ENCODE results near the gene MLLT1. TPM values are rescaled to one million over a fixed set of nuclear protein-coding genes. Genes with fewer than 3 reads are reported as not detected.

The MLLT1 gene
- total RNA-seq, 1 donor from 2014 or later = 59.2 TPM

- H3K27ac Mint-ChIP-seq (ENCODE audit: unreplicated experiment) = peak overlapping the region; percentile 62
- no peak overlapping the region for H3K4me3 Mint-ChIP-seq (ENCODE audit: unreplicated experiment)
- H3K4me1 Mint-ChIP-seq (ENCODE audit: unreplicated experiment) = peaks cover 11% of the 10 kb centered on the region
- H3K27me3 Mint-ChIP-seq (ENCODE audit: unreplicated experiment) = no peaks in the 10 kb centered on the region
- no peak for TF ChIP-seq CTCF (IDR thresholded peaks at IDR 0.05; ENCODE audit: unreplicated experiment)
- peaks cover 32% of the 10 kb centered on the region for H3K36me3 Mint-ChIP-seq (ENCODE audit: low read depth, unreplicated experiment)
- no peaks in the 10 kb centered on the region for H3K9me3 Mint-ChIP-seq (ENCODE audit: unreplicated experiment)
- DNase-seq (ENCODE audit: low spot score) = no peak
These were observed 30.9 kb downstream of the MLLT1 start for GRCh38 chr19:6248844-6249243.

GRCh38 chr19:6248341-6248740 lies 31.4 kb downstream of the MLLT1 start:
- no peaks in the 10 kb centered on the region for H3K9me3 Mint-ChIP-seq (ENCODE audit: unreplicated experiment)

DNA sequence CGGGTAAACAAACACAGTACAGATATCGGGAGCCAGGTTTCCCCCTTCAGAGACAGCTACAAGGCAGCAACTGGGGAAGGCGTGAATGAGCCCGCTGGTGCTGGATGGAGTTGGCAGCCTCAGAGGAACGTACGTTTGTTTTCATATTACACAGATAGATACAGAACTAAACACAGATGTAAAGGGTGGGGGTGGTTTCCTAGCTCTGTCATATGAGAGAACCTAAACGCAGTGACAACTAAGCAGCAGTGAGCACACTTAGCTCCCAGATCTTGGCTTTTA lies 32.8 kb downstream of the MLLT1 start:
- Mint-ChIP-seq H3K27ac (ENCODE audit: unreplicated experiment) (no peak overlapping the region), H3K4me1 (ENCODE audit: unreplicated experiment) (peaks cover 20% of the 10 kb centered on the region), H3K36me3 (ENCODE audit: low read depth, unreplicated experiment) (peaks cover 32% of the 10 kb centered on the region)

More at GRCh38 chr19:6248341-6248740, 31.4 kb downstream of the MLLT1 start:
- H3K27me3 Mint-ChIP-seq (ENCODE audit: unreplicated experiment) = peaks cover 3% of the 10 kb centered on the region
- H3K4me1 Mint-ChIP-seq (ENCODE audit: unreplicated experiment) = peaks cover 14% of the 10 kb centered on the region
- H3K36me3 Mint-ChIP-seq (ENCODE audit: low read depth, unreplicated experiment) = peaks cover 32% of the 10 kb centered on the region
- H3K27ac Mint-ChIP-seq (ENCODE audit: unreplicated experiment) = no peak overlapping the region
- DNase-seq (ENCODE audit: low spot score) = no peak
- TF ChIP-seq CTCF (IDR thresholded peaks at IDR 0.05; ENCODE audit: unreplicated experiment) = no peak
- H3K4me3 Mint-ChIP-seq (ENCODE audit: unreplicated experiment) = no peak overlapping the region

GRCh38 chr19:6246174-6247006 lies 33.4 kb downstream of the MLLT1 start:
- DNase-seq (ENCODE audit: low spot score) = no peak
- H3K4me3 Mint-ChIP-seq (ENCODE audit: unreplicated experiment) = peak overlapping the region; percentile 35
- H3K27me3 Mint-ChIP-seq (ENCODE audit: unreplicated experiment) = peaks cover 4% of the 10 kb centered on the region
- H3K36me3 Mint-ChIP-seq (ENCODE audit: low read depth, unreplicated experiment) = peaks cover 32% of the 10 kb centered on the region
- TF ChIP-seq CTCF (IDR thresholded peaks at IDR 0.05; ENCODE audit: unreplicated experiment) = no peak
- no peak overlapping the region for H3K27ac Mint-ChIP-seq (ENCODE audit: unreplicated experiment)
- peaks cover 20% of the 10 kb centered on the region for H3K4me1 Mint-ChIP-seq (ENCODE audit: unreplicated experiment)
- H3K9me3 Mint-ChIP-seq (ENCODE audit: unreplicated experiment) = no peaks in the 10 kb centered on the region

More for the DNA sequence above, 32.8 kb downstream of the MLLT1 start:
- no peak for DNase-seq (ENCODE audit: low spot score)
- H3K9me3 Mint-ChIP-seq (ENCODE audit: unreplicated experiment) = no peaks in the 10 kb centered on the region
- H3K4me3 Mint-ChIP-seq (ENCODE audit: unreplicated experiment) = peak overlapping the region; percentile 25
- peaks cover 4% of the 10 kb centered on the region for H3K27me3 Mint-ChIP-seq (ENCODE audit: unreplicated experiment)
- TF ChIP-seq CTCF (IDR thresholded peaks at IDR 0.05; ENCODE audit: unreplicated experiment) = no peak

DNA sequence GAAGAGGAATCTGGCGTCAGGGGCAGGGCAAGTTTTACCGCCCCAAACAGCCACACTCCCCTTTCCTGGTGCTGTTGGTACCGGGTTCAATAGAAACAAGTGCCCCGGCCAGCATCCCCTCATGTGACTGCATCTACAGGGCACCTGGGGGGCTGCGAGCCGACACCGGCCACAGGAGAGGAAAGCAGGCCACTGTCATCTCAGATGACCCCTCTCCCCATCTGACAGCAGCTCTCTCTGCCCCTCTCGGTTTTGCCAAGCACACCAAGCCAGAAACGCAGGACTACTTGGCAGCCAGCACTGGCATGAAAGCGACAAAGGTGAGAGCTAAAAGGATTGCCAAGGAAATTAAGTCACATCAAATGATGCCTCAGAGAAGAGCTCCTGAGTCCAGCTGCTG lies 37.1 kb downstream of the MLLT1 start:
- Mint-ChIP-seq H3K27ac (ENCODE audit: unreplicated experiment) (no peak overlapping the region), H3K27me3 (ENCODE audit: unreplicated experiment) (peaks cover 6% of the 10 kb centered on the region), H3K4me3 (ENCODE audit: unreplicated experiment) (no peak overlapping the region), H3K9me3 (ENCODE audit: unreplicated experiment) (no peaks in the 10 kb centered on the region), H3K4me1 (ENCODE audit: unreplicated experiment) (peaks cover 32% of the 10 kb centered on the region), H3K36me3 (ENCODE audit: low read depth, unreplicated experiment) (peaks cover 27% of the 10 kb centered on the region)
- TF ChIP-seq CTCF (IDR thresholded peaks at IDR 0.05; ENCODE audit: unreplicated experiment) = no peak
- DNase-seq (ENCODE audit: low spot score) = no peak
